Subcutaneous adipose tissue (tissue), 4 donors: ENCODE results near the gene CRY1. TPM values are rescaled to one million over a fixed set of nuclear protein-coding genes. Genes with fewer than 3 reads are reported as not detected.

Source experiments
- CTCF ChIP-seq: fragments of 450-650 bp; IDR thresholded peaks from one replicate; pipeline ENCODE4 v1.5.1; 2016; ENCODE audit warnings: low read depth, mild to moderate bottlenecking, control low read depth, antibody characterized with exemption, moderate library complexity
- total RNA-seq, 4 donors: library from RNA; depleted of rRNA; stranded (reverse); fragments of >200 nt; gene quantifications; one replicate each; pipeline ENCODE4 v1.1.0, GENCODE V29; 2016

The CRY1 gene
- total RNA-seq, 4 donors from 2014 or later, result 13.0 to 40.9 (median 16.8) TPM

GRCh38 chr12:107017042-107017441, 76.3 kb downstream of the CRY1 start:
- TF ChIP-seq CTCF, result no peak

- no peak for TF ChIP-seq CTCF
These were observed 79.3 kb downstream of the CRY1 start for GRCh38 chr12:107014055-107014454.

- no peak for TF ChIP-seq CTCF
These were observed 80.5 kb downstream of the CRY1 start for GRCh38 chr12:107012736-107013425.

GRCh38 chr12:107011519-107011918, 81.8 kb downstream of the CRY1 start:
- TF ChIP-seq CTCF, result no peak

- TF ChIP-seq CTCF, result no peak
These were observed 85.9 kb downstream of the CRY1 start for GRCh38 chr12:107007411-107007810.

GRCh38 chr12:106999446-106999845, 93.9 kb downstream of the CRY1 start:
- TF ChIP-seq CTCF, result no peak

- TF ChIP-seq CTCF, result no peak
These were observed 95.4 kb downstream of the CRY1 start for GRCh38 chr12:106997916-106998315.
